SKM-1 (cell line): ENCODE results near the gene WHRN.

Experiments used
- DNase-seq: peaks from one replicate; lab custom pipeline; 2025; ENCODE audit not compliant: unreplicated experiment; lab: John Stamatoyannopoulos, UW

Gene WHRN

GRCh38 chr9:114401344-114401743 lies 103.9 kb downstream of the WHRN start:
- no peak for DNase-seq

- DNase-seq = no peak
These were observed 104.5 kb downstream of the WHRN start for GRCh38 chr9:114400772-114401171.

- no peak for DNase-seq
These were observed 105.1 kb downstream of the WHRN start for GRCh38 chr9:114400219-114400618.

- DNase-seq = no peak
These were observed 105.9 kb downstream of the WHRN start for GRCh38 chr9:114399381-114399780.

- peak; percentile 48 for DNase-seq
These were observed 107.2 kb downstream of the WHRN start for GRCh38 chr9:114397848-114398605.

- DNase-seq = no peak
These were observed 107.9 kb downstream of the WHRN start for GRCh38 chr9:114397219-114397847.

GRCh38 chr9:114396558-114397218 lies 108.6 kb downstream of the WHRN start:
- DNase-seq = no peak

GRCh38 chr9:114395768-114396167 lies 109.5 kb downstream of the WHRN start:
- DNase-seq = no peak

- no peak for DNase-seq
These were observed 110.0 kb downstream of the WHRN start for GRCh38 chr9:114395334-114395617.

- no peak for DNase-seq
These were observed 110.5 kb downstream of the WHRN start for GRCh38 chr9:114394523-114395333.

GRCh38 chr9:114392749-114393112 lies 112.5 kb downstream of the WHRN start:
- DNase-seq = no peak

- no peak for DNase-seq
These were observed 114.3 kb downstream of the WHRN start for GRCh38 chr9:114390952-114391351.

- no peak for DNase-seq
These were observed 115.5 kb downstream of the WHRN start for GRCh38 chr9:114389612-114390368.

GRCh38 chr9:114388764-114389375 lies 116.4 kb downstream of the WHRN start:
- no peak for DNase-seq

- DNase-seq = no peak
These were observed 117.0 kb downstream of the WHRN start for GRCh38 chr9:114388357-114388682.

- DNase-seq = no peak
These were observed 117.5 kb downstream of the WHRN start, which contains the start of gene AKNA for GRCh38 chr9:114387680-114388356. Gene AKNA, minus strand, starts transcription at chr9:114387982. Its CDS starts 6,649 bp downstream, at chr9:114381333.

- no peak for DNase-seq
These were observed 118.2 kb downstream of the WHRN start for GRCh38 chr9:114386886-114387679.

GRCh38 chr9:114386361-114386885 lies 118.8 kb downstream of the WHRN start:
- no peak for DNase-seq
